Hepatocyte (in vitro differentiated cells): Measurements from ENCODE around the gene PTS. TPM values are rescaled to one million over a fixed set of nuclear protein-coding genes. Genes with fewer than 3 reads are reported as not detected.

Source experiments
- DNase-seq: peaks from one replicate; pipeline ENCODE4 v3.0.0-alpha.2; 2016; ENCODE audit warnings: low spot score
- H2AFZ ChIP-seq: fragments of 200-600 bp; sonication (generic); 2 replicates; pipeline ENCODE4 v1.6.0; 2016; ENCODE audit warnings: antibody characterized with exemption, mild to moderate bottlenecking
- H3K27ac ChIP-seq: fragments of 200-600 bp; sonication (generic); 2 replicates; pipeline ENCODE4 v1.5.1; 2016; ENCODE audit warnings: mild to moderate bottlenecking
- H3K27me3 ChIP-seq: fragments of 200-600 bp; sonication (generic); 2 replicates; pipeline ENCODE4 v1.6.1; 2016
- H3K36me3 ChIP-seq: fragments of 200-600 bp; sonication (generic); replicated peaks from 2 replicates; pipeline ENCODE4 v1.5.1; 2016; ENCODE audit warnings: low read depth; ENCODE audit not compliant: insufficient read depth
- H3K4me1 ChIP-seq: fragments of 200-600 bp; sonication (generic); 2 replicates; pipeline ENCODE4 v1.5.1; 2016; ENCODE audit warnings: mild to moderate bottlenecking, moderate library complexity; ENCODE audit not compliant: insufficient read depth
- H3K4me2 ChIP-seq: fragments of 200-600 bp; sonication (generic); 2 replicates; pipeline ENCODE4 v1.6.0; 2016
- H3K4me3 ChIP-seq: fragments of 200-600 bp; sonication (generic); 2 replicates; pipeline ENCODE4 v1.5.1; 2016; ENCODE audit warnings: mild to moderate bottlenecking
- H3K79me2 ChIP-seq: fragments of 200-600 bp; sonication (generic); 2 replicates; pipeline ENCODE4 v1.6.0; 2017; ENCODE audit warnings: mild to moderate bottlenecking
- H3K9me2 ChIP-seq: fragments of 200-600 bp; sonication (generic); replicated peaks from 2 replicates; pipeline ENCODE4 v1.6.0; 2017; ENCODE audit warnings: mild to moderate bottlenecking; ENCODE audit not compliant: insufficient read depth
- H3K9me3 ChIP-seq: fragments of 200-600 bp; sonication (generic); 2 replicates; pipeline ENCODE4 v1.5.1; 2016; ENCODE audit warnings: low read depth, mild to moderate bottlenecking
- H4K20me1 ChIP-seq: fragments of 200-600 bp; sonication (generic); 2 replicates; pipeline ENCODE4 v1.6.0; 2016; ENCODE audit warnings: mild to moderate bottlenecking; ENCODE audit not compliant: insufficient read depth, poor library complexity, severe bottlenecking
- EZH2 ChIP-seq: fragments of 200-600 bp; sonication (generic); IDR thresholded peaks from 2 replicates; pipeline ENCODE4 v1.6.1; 2016; ENCODE audit warnings: antibody characterized with exemption, mild to moderate bottlenecking, borderline replicate concordance
- EZH2phosphoT487 ChIP-seq: fragments of 200-600 bp; sonication (generic); IDR thresholded peaks from one replicate; pipeline ENCODE4 v1.6.1; 2018; ENCODE audit warnings: antibody characterized with exemption, mild to moderate bottlenecking, low read depth, moderate library complexity; ENCODE audit not compliant: unreplicated experiment, severe bottlenecking
- WGBS: methylation state at CpG from one replicate; pipeline ENCODE4 v1.1.6; 2016; ENCODE audit warnings: low lambda C conversion rate; ENCODE audit errors: missing lambda C conversion rate; 5-methylcytosine and 5-hydroxymethylcytosine counted together
- polyA plus RNA-seq: library from polyadenylated mRNA; unstranded; fragments of >200 nt; fragmentation: Nextera tagmentation; extraction: Ambion mirVana; gene quantifications from 2 replicates; pipeline ENCODE4 v1.2.1, GENCODE V29; 2016
- total RNA-seq: library from RNA; depleted of rRNA; stranded (reverse); fragments of >200 nt; gene quantifications from 2 replicates; pipeline ENCODE4 v1.2.3, GENCODE V29; 2014
- TF ChIP-seq, protein P1 (sequence below): fragments of 200-600 bp; sonication (generic); IDR thresholded peaks from 2 replicates; pipeline ENCODE4 v1.5.1; 2016; ENCODE audit warnings: antibody characterized with exemption, mild to moderate bottlenecking; ENCODE audit not compliant: poor library complexity

The PTS gene
- total and polyA plus RNA-seq, 2 experiments from 2014 or later, result 44.3 to 84.6 TPM

DNA sequence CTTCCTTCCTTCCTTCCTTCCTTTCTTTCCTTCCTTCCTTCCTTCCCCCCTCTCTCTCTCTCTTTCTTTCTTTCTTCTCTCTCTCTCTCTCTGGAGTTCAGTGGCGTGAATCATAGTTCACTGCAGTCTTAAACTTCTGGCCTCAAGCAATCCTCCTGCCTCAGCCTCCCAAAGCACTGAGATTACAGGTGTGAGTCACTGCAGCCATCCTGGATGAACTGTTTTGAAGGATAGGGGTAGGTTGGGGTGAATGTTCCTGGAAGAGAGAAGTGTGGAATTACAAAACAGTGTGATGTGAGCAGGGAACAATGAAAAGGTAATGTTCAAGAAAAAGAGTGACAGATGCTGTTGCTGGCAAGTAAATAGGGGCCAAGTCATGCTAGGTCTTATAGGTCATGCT is 46.8 kb downstream of the PTS start:
- H4K20me1 ChIP-seq, result no peaks in the 10 kb centered on the region
- H3K79me2 ChIP-seq, result no peaks in the 10 kb centered on the region
- no peak for DNase-seq
- no peak overlapping the region for H2AFZ ChIP-seq
- no peaks in the 10 kb centered on the region for H3K4me1 ChIP-seq
- H3K9me3 ChIP-seq, result no peaks in the 10 kb centered on the region
- H3K9me2 ChIP-seq, result no peaks in the 10 kb centered on the region
- TF ChIP-seq EZH2, result no peak
- TF ChIP-seq EZH2phosphoT487, result no peak
- TF ChIP-seq, protein P1, sequence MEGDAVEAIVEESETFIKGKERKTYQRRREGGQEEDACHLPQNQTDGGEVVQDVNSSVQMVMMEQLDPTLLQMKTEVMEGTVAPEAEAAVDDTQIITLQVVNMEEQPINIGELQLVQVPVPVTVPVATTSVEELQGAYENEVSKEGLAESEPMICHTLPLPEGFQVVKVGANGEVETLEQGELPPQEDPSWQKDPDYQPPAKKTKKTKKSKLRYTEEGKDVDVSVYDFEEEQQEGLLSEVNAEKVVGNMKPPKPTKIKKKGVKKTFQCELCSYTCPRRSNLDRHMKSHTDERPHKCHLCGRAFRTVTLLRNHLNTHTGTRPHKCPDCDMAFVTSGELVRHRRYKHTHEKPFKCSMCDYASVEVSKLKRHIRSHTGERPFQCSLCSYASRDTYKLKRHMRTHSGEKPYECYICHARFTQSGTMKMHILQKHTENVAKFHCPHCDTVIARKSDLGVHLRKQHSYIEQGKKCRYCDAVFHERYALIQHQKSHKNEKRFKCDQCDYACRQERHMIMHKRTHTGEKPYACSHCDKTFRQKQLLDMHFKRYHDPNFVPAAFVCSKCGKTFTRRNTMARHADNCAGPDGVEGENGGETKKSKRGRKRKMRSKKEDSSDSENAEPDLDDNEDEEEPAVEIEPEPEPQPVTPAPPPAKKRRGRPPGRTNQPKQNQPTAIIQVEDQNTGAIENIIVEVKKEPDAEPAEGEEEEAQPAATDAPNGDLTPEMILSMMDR, result no peak
- H3K36me3 ChIP-seq, result no peaks in the 10 kb centered on the region
- H3K4me3 ChIP-seq, result no peak overlapping the region
- no peaks in the 10 kb centered on the region for H3K27me3 ChIP-seq
- H3K27ac ChIP-seq, result no peak overlapping the region
- 88% methylated on average over 1 of the region's 1 CpG for WGBS
- no peak overlapping the region for H3K4me2 ChIP-seq

DNA sequence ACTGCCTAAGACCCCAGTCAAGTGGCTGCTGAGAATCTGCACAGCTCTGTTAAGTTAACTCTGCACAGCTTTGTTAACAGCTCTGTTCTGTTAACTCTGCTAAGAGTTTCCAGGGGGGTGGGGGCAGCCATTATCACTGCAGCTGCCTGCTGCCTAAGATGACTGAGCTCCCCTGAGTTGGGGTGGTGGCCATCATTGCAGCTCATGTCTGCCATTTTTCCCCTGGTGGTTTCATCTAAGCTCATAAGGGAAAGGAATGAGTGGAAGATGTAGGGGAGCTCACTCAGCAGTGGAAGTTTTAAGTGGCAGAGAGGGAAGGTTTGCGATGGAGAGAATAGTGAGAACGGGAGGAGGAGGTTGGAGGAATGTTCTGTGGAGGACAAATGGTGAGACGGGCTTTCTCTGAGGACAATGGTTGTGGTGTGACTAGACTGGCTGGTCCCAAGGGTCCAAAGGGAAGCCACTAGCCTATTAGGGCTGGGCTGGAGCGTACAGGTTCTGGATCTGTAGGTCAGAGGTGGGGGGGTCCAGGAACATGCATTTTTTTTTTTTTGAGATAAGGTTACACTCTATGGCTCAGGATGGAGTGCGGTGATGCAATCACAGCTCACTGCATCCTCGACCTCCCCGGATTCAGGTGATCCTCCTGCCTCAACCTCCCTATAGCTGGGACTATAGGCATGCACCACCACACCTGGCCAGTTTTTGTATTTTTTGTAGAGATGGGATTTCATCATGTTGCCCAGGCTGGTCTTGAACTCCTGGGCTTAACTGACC is 48.0 kb downstream of the PTS start:
- Histone ChIP-seq H2AFZ (no peak overlapping the region), H3K27ac (no peak overlapping the region), H3K9me3 (no peaks in the 10 kb centered on the region), H3K9me2 (no peaks in the 10 kb centered on the region), H3K4me3 (no peak overlapping the region), H3K4me1 (no peaks in the 10 kb centered on the region), H3K27me3 (no peaks in the 10 kb centered on the region), H3K4me2 (no peak overlapping the region), H3K79me2 (no peaks in the 10 kb centered on the region), H3K36me3 (no peaks in the 10 kb centered on the region), H4K20me1 (no peaks in the 10 kb centered on the region)
- DNase-seq, result no peak
- no peak for TF ChIP-seq EZH2
- WGBS, result 94% methylated on average over 7 of the region's 7 CpGs

DNA sequence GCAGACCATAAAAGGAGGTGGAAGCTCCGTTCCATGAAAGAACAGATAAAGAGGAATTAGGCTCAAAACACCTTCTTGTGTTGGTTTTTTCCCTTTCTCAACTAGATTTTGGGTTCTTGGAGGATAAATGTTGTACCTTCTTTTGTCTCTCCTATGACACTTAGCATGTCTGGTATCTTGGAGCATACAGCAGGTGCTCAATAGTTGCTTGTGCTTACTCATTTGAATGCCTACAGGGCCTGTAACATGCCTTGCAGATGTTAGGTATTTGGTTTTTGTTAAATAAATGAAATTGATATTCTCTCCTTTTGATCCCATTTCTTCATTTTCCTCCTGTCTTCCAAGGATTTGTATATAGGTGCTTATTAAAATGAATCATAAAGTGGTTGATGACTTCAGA is 50.8 kb downstream of the PTS start:
- Histone ChIP-seq H3K4me1 (peaks cover 7% of the 10 kb centered on the region), H3K79me2 (no peaks in the 10 kb centered on the region), H3K4me2 (no peak overlapping the region), H4K20me1 (no peaks in the 10 kb centered on the region), H3K9me2 (no peaks in the 10 kb centered on the region), H3K27me3 (no peaks in the 10 kb centered on the region), H3K36me3 (no peaks in the 10 kb centered on the region), H2AFZ (no peak overlapping the region), H3K9me3 (no peaks in the 10 kb centered on the region), H3K4me3 (no peak overlapping the region), H3K27ac (no peak overlapping the region)
- DNase-seq, result no peak
- WGBS, result 74% methylated on average over 1 of the region's 1 CpG
- TF ChIP-seq, protein P1, result no peak
- TF ChIP-seq EZH2 (no peak), EZH2phosphoT487 (no peak)

DNA sequence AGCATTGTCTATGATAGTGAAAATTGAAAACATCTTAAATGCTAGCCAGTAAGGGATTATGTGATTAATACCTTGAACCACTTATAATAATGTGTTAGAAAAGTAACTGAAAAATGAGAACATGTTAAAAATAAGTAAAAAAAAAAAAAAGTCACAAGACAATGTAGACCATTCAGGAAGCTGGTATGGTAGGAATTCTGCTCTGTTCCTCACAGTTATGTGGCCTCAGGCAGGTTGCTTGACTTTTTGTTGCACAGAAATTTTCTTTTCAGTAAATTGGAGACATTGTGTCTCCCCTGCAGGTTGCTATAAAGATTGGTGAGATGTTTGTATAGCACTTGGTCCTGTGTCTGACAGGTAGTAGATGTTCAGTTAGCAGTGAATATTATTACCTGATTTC is 51.7 kb downstream of the PTS start:
- H3K9me3 ChIP-seq, result no peaks in the 10 kb centered on the region
- no peaks in the 10 kb centered on the region for H3K36me3 ChIP-seq
- no peak for DNase-seq
- H3K4me2 ChIP-seq, result no peak overlapping the region
- no peaks in the 10 kb centered on the region for H3K27me3 ChIP-seq
- no peak overlapping the region for H3K27ac ChIP-seq
- H3K79me2 ChIP-seq, result no peaks in the 10 kb centered on the region
- no peaks in the 10 kb centered on the region for H4K20me1 ChIP-seq
- peaks cover 7% of the 10 kb centered on the region for H3K4me1 ChIP-seq
- TF ChIP-seq, protein P1, result no peak
- TF ChIP-seq EZH2phosphoT487 (no peak), EZH2 (no peak)
- H3K9me2 ChIP-seq, result no peaks in the 10 kb centered on the region
- H2AFZ ChIP-seq, result no peak overlapping the region
- no peak overlapping the region for H3K4me3 ChIP-seq
